Central memory CD8-positive, alpha-beta T cell (primary cell): ENCODE measurements around the gene GPX3.

Experiments used
- ATAC-seq: fragments of 150-1000 bp; cut with Tn5 transposase; replicated peaks from 2 replicates; pipeline ENCODE4 v1.10.0; 2022; ENCODE audit warnings: mild to moderate bottlenecking, moderate FRiP score, moderate number of reproducible peaks; ENCODE audit not compliant: poor library complexity, severe bottlenecking; ENCODE audit errors: extremely low read depth
- DNase-seq, 2 donors: peaks; one replicate each; pipeline ENCODE4 v3.0.0; 2021; ENCODE audit warnings: low spot score in 2 of 2
- H3K27ac Mint-ChIP-seq: one replicate; pipeline ENCODE4 v1.8.0; 2022; ENCODE audit warnings: low read depth, mild to moderate bottlenecking, moderate library complexity, mixed read lengths
- H3K27me3 Mint-ChIP-seq: one replicate; pipeline ENCODE4 v1.8.0; 2022; ENCODE audit warnings: mixed read lengths
- H3K36me3 Mint-ChIP-seq: one replicate; pipeline ENCODE4 v1.8.0; 2022; ENCODE audit warnings: mild to moderate bottlenecking, moderate library complexity, mixed read lengths; ENCODE audit not compliant: insufficient read depth
- H3K4me1 Mint-ChIP-seq: one replicate; pipeline ENCODE4 v1.8.0; 2022; ENCODE audit warnings: mixed read lengths
- H3K4me3 Mint-ChIP-seq: one replicate; pipeline ENCODE4 v1.8.0; 2022; ENCODE audit warnings: mild to moderate bottlenecking, moderate library complexity, mixed read lengths
- H3K9me3 Mint-ChIP-seq: one replicate; pipeline ENCODE4 v1.8.0; 2022; ENCODE audit warnings: mixed read lengths

GPX3 gene

DNA sequence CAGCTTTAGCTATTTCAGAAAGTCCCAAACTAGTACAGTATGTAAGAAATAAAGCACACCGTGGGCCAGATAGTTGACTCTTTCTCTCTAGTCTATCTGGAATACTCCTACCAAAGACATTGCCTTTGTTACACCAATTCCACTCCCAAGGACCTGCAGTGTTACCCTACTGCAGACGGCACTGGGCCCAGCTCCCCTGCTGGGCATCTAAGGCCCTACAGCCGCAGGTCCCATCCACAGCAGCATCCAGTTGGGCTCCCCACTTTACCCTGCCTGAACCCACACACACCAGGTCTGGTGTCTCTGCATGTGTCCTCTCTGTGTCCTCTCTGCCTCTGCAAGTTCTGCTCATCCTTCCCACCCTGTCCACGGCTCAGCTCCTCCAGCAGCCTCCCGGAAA is 37.9 kb downstream of the GPX3 start:
- Mint-ChIP-seq H3K9me3 (no peaks in the 10 kb centered on the region), H3K4me3 (peak overlapping the region; percentile 27), H3K36me3 (peaks cover 75% of the 10 kb centered on the region), H3K4me1 (peaks cover 16% of the 10 kb centered on the region), H3K27ac (peak overlapping the region; percentile 44), H3K27me3 (no peaks in the 10 kb centered on the region)
- no peak for DNase-seq
- no peak for ATAC-seq

DNA sequence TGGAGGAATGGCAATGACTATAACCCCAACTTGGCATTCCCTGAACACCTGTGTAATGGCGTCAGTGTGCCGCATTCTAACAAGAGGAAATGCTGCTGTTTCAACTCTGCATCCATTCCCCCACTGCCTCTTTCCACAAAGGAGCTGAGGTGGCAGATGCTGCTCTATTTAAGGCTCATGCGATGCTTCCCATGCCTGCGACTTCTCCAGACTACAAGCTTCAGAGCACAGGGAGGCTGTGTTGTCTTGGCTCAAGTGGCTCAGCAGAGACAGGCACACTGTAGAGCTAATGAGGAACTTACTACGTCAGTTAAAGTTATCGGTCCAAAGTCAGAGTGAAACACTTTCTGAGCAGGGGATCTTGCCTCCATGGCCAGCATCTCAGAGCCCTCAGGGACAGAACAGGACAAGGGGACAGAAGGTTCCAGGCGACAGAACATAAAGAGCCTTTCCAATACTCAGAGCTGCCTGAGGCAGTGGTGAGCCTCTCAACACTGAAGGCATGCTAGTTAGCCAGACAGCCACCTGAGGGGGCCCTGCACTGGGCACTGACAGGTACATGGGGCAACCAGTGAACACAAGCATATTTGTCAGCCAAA is 38.6 kb downstream of the GPX3 start:
- Mint-ChIP-seq H3K36me3 (peaks cover 75% of the 10 kb centered on the region), H3K27me3 (no peaks in the 10 kb centered on the region), H3K27ac (peak overlapping the region; percentile 95), H3K9me3 (no peaks in the 10 kb centered on the region), H3K4me3 (peak overlapping the region; percentile 65), H3K4me1 (peaks cover 16% of the 10 kb centered on the region)
- ATAC-seq (no peak), DNase-seq (no peak)

DNA sequence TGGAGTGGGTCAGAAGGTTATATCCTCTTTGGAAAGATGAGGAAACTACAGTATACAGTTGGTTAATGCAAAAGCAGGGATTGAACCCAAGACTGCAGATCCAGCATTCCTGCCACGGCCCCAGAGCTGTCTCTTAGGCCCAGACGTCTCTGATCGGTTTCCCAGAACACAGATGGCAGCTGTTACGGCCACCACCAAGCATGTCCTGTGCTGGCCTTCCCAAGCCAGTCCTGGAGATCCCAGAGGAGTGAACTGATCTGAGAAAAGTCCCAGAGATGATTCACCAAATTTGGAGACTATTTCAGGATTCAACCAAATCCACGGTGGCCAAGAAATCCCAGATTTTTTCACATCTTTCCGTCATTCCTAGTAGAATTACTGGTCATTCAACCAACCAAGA is 40.4 kb downstream of the GPX3 start:
- peak overlapping the region; percentile 81 for H3K27ac Mint-ChIP-seq
- H3K36me3 Mint-ChIP-seq, result peaks cover 67% of the 10 kb centered on the region
- ATAC-seq, result no peak
- peaks cover 19% of the 10 kb centered on the region for H3K4me1 Mint-ChIP-seq
- DNase-seq, result no peak
- no peaks in the 10 kb centered on the region for H3K9me3 Mint-ChIP-seq
- H3K4me3 Mint-ChIP-seq, result no peak overlapping the region
- no peaks in the 10 kb centered on the region for H3K27me3 Mint-ChIP-seq

DNA sequence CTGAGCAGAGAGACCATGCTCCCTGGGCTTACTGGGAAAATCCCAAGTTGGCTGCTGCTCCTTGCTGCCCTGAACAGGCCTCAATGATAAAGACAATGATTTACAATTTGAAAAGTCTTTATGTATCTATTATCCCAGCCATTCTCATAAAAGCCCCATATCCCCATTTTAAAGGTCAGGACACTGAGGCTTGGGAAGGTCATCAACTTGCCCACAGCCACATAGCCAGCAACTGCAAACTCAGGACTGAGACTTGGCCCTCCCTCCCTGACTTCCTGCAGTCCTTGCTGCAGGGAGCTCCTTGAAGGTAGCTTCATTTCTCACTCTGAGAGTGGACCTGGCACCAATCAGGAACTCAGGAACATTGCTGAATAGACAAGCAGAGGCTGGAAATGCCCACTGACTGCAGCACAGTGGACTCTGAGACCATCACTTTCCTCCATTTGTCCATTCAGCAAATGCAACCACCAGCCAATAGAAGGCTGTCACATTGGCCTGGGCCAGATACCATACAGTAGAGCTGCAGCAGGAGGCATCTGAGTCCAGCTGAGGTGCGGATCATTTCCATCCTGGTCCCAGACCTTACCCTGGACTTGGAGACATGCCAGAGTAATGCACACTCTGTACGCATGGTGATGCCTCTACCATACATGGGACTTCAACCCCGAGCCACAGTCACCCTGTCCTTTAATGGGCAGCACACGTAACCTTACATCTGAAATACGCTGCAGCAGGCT is 42.2 kb downstream of the GPX3 start:
- Mint-ChIP-seq H3K27ac (peak overlapping the region; percentile 81), H3K9me3 (no peaks in the 10 kb centered on the region), H3K4me3 (no peak overlapping the region), H3K27me3 (no peaks in the 10 kb centered on the region), H3K36me3 (peaks cover 54% of the 10 kb centered on the region), H3K4me1 (peaks cover 33% of the 10 kb centered on the region)
- DNase-seq, result no peak
- no peak for ATAC-seq

DNA sequence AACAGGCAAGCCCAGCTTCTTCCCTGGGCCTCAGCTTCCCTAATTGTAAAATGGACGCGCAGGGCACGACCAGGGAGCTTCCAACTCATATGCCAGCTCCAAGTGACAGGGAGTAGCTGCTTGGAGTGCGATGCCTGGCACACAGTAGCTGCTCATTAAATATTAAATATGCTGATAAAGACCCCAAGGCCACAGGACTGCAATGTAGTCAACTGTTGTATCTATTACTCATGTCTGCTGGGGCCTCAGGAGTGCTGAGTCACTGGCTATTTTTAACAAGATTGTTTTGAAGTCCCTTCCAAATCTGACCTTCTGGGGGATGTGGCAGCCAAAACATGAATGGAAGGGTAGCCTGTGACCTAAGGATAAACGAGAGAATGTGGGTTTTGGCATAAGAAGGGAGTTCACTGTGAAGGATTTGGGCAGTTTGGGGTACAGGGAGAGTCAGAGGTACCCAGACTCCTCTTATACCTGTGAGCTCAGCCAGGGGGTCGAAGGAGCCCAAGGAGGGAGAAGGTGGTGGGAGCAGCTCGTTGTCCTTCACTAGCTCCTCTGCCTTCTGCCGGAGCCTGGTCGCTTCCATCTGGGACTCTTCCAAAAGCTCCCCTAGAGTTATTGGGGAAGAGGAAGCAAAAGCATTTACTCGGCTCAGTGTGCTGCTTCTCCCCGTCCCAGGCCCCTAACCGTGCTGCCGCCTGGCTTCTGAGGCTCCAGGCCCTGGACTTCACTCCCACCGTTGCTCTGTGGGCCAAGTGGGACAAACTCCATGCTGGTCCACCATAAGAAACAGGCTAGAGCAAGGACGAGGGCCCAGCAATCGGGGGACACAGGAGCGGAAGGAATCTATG is 43.0 kb downstream of the GPX3 start:
- H3K36me3 Mint-ChIP-seq, result peaks cover 56% of the 10 kb centered on the region
- no peak overlapping the region for H3K4me3 Mint-ChIP-seq
- no peaks in the 10 kb centered on the region for H3K27me3 Mint-ChIP-seq
- H3K4me1 Mint-ChIP-seq, result peaks cover 41% of the 10 kb centered on the region
- no peak for DNase-seq
- H3K27ac Mint-ChIP-seq, result no peak overlapping the region
- ATAC-seq, result no peak
- no peaks in the 10 kb centered on the region for H3K9me3 Mint-ChIP-seq

DNA sequence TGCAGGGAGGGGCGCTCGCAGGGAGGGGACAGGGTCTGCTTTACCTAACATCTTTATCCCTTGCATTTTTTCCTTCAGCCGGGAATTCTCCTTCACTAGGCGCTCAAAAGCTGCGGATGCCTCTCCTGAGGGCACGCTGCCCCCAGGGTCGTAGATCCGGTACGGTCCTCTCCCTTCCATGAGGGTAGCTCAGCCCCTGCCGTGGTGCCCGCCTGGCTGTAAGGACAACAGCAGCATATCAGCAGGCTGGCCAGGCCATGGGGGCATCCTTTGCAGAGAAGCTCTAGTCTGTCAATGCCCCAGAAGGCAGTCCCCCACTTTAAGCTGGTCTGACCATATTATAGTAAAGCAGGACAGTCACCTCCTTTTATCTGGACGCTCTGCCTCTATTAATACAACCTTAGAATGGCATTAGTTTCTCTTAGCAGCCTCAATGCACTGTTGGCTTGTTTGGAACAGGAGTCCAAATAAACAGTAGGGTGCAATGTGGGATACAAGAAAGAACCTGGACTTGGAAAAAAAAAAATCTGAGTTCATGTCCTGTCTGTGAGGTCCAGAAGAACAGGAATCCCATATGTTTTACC is 44.6 kb downstream of the GPX3 start:
- peak overlapping the region; percentile 8 for H3K27ac Mint-ChIP-seq
- peaks cover 48% of the 10 kb centered on the region for H3K4me1 Mint-ChIP-seq
- peaks cover 49% of the 10 kb centered on the region for H3K36me3 Mint-ChIP-seq
- ATAC-seq (no peak), DNase-seq (no peak)
- H3K4me3 Mint-ChIP-seq, result no peak overlapping the region
- H3K27me3 Mint-ChIP-seq, result no peaks in the 10 kb centered on the region
- H3K9me3 Mint-ChIP-seq, result no peaks in the 10 kb centered on the region

DNA sequence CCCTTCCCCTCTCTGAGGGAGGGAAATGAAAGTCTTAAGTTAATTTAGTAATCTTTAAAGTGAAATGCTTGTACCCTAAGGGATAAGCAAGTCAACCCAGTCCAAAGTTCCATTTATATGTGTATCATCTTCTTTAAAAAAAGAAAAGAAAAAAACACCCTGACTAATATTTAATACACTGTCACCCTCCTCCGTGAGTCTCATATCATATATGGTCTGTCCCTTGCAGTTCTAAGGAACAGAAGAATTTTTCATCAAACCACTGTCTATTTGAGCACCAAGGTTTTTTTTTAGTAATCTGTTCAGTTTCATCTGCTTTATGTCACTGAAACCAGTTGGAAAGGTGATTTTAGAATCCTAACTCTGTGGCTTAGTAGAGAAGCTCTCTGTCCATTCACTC is 45.2 kb downstream of the GPX3 start:
- no peak for DNase-seq
- Mint-ChIP-seq H3K36me3 (peaks cover 45% of the 10 kb centered on the region), H3K27ac (no peak overlapping the region), H3K27me3 (no peaks in the 10 kb centered on the region), H3K4me1 (peaks cover 52% of the 10 kb centered on the region), H3K4me3 (no peak overlapping the region), H3K9me3 (no peaks in the 10 kb centered on the region)
- no peak for ATAC-seq

DNA sequence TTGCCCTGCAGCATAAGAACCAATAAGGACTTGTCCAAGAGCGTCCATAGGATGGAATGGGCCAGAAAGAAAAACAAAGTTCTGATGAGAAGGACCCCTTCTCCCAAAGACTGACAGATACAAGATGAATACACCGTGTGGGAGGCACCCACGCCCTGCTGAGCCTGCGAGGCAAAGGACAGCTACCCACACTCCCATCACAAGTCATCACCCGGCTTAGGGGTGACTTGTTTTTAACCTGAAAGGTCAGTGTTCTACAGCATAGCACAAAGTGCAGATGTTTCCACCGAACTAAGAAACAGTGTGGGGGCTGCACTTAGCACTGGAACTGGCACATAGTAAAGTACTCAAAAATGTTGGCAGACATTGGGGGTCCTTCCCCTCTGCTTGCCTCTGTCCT is 46.5 kb downstream of the GPX3 start:
- H3K27me3 Mint-ChIP-seq, result no peaks in the 10 kb centered on the region
- no peak for ATAC-seq
- H3K9me3 Mint-ChIP-seq, result no peaks in the 10 kb centered on the region
- no peak for DNase-seq
- peak overlapping the region; percentile 81 for H3K27ac Mint-ChIP-seq
- H3K4me1 Mint-ChIP-seq, result peaks cover 64% of the 10 kb centered on the region
- H3K36me3 Mint-ChIP-seq, result peaks cover 36% of the 10 kb centered on the region
- H3K4me3 Mint-ChIP-seq, result peak overlapping the region; percentile 16

DNA sequence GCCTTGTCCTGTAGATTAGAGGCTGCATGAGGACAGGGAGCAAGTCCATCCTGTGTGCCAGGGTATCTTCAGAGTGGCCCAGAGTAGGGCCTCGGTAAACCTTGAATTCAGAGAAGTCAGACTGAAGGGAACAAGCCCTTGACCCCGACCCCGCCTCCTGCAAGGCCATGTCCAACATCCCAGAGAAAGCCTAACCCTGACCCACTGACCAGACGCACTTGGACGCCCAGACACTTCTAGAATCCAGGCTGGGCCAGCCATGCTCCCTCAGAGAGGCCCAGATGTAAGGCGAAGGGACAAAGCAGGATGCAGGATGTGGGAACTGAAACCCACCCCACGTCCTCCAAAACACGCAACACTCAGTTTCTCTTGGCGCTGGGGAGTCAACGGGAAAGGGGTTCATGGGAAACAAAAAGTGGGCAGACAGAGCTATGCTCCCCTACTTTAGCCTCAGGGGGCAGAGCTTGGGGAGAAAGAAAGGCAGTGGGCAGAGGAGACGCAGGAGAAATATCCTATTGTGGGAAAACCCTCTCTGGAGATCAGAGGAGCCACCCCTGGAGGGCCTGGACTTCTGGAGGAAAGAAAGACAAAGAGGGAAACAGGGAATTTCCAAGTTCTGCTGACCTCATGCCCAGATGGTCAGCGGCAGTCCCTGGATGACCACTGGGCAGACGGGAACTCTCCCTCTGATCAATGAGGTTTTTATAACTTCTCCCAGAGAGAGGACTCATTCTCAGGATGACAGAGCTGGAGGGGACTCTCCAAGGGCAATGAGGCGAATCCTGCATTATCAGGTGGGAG is 47.4 kb downstream of the GPX3 start:
- Mint-ChIP-seq H3K27ac (peak overlapping the region; percentile 81), H3K4me3 (peak overlapping the region; percentile 39), H3K4me1 (peaks cover 73% of the 10 kb centered on the region), H3K9me3 (no peaks in the 10 kb centered on the region), H3K36me3 (peaks cover 29% of the 10 kb centered on the region), H3K27me3 (no peaks in the 10 kb centered on the region)
- ATAC-seq (no peak), DNase-seq (no peak)

DNA sequence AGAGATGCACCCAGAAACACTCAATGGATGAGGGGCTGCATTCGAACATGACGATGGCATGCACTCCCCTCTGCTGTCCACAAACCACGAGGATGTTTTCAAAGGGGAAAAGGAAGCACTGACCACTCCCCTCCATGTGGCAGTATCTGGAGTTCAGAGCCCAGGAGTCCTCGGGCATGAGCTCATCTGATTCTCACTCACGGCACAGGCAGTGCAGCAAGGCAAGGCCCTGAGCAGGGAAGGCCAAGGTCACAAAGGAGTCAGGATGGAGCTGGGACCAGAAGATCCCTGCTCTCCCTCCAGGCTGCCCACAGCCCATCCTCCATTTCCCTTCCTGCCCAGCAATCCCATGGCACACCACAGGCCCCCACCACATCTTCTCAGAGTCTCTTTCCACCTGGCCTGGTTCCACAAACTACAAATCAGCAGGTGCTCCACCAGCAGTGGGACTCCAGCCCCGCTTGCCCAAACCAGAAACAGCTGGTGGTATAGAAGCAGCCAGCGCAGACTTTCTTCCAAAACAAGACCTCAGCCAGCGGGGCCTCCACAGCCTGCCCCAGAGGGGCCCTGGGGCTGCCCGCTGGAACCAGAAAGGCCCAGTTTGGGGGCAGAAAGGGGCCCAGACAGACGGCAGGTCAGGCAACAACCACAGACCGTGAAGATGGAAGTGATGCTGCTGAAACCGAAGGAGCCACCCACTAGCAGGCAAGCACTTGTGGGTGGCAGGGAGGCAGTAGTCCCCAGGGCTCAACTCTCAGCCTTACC is 48.2 kb downstream of the GPX3 start:
- Mint-ChIP-seq H3K27me3 (no peaks in the 10 kb centered on the region), H3K4me1 (peaks cover 73% of the 10 kb centered on the region), H3K9me3 (no peaks in the 10 kb centered on the region), H3K4me3 (peak overlapping the region; percentile 39), H3K27ac (peak overlapping the region; percentile 81), H3K36me3 (peaks cover 24% of the 10 kb centered on the region)
- ATAC-seq (peak; percentile 68), DNase-seq (no peak)

DNA sequence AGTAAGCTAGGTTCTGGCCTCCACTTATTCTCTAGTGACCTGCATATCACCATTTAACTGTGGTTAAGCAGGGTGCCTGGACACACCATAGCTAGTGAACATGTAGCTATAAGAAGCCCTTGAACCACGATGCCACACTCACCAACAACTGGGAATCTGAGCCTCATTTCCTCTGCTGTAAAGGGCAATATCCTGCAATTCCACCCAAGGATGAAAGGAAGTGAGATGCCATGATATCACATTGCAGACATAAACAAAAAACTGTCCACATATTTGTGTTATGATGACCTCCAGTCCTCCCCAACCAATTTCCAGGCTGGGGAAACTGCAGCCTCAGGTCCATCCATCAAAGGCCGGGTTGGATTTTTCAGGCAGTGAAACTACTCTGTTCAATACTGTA is 50.1 kb downstream of the GPX3 start:
- H3K27ac Mint-ChIP-seq, result peak overlapping the region; percentile 76
- H3K4me3 Mint-ChIP-seq, result no peak overlapping the region
- DNase-seq, result no peak

More for the DNA sequence above, 50.1 kb downstream of the GPX3 start:
- Mint-ChIP-seq H3K36me3 (peaks cover 22% of the 10 kb centered on the region), H3K9me3 (no peaks in the 10 kb centered on the region), H3K27me3 (no peaks in the 10 kb centered on the region), H3K4me1 (peaks cover 76% of the 10 kb centered on the region)
- no peak for ATAC-seq
